Measurements from ENCODE around the gene CAPZA1.

DNA sequence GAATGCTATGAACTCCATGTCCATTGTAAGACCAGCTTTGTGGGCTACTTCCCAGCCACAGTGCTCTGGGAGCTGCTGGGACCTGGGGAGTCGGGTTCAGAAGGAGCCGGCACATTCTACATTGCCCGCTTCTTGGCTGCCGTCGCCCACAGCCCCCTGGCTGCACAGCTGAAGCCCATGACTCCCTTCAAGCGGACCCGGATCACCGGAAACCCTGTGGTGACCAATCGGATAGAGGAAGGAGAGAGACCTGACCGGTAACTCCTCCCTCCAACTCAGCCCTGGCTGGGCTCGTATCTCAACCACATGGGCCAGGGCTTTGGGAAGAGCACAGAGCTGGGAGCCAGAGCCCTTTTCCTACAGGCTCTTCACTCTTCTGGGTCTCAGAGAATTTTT is 70.2 kb downstream of the CAPZA1 start:
- TF ChIP-seq POLR2A (IDR thresholded peaks at IDR 0.05; ENCODE audit: extremely low read depth, insufficient read length), result no peak
- no peak for TF ChIP-seq CTCF (IDR thresholded peaks at IDR 0.05; ENCODE audit: low read depth, low read length)
- no peak for TF ChIP-seq MYC (IDR thresholded peaks at IDR 0.05; ENCODE audit: low read depth, low read length)
